Measurements from ENCODE around the gene MEPE. TPM values are rescaled to one million over a fixed set of nuclear protein-coding genes. Genes with fewer than 3 reads are reported as not detected.

Gene MEPE
- total and polyA plus RNA-seq, 12 donors, result not detected

GRCh38 chr4:87857789-87858188, 25.0 kb downstream of the MEPE start:
- no peaks in the 10 kb centered on the region for H3K9me3 ChIP-seq (replicated peaks in 1 of 3)
- TF ChIP-seq POLR2A (IDR thresholded peaks at IDR 0.05), result no peak
- TF ChIP-seq CTCF (IDR thresholded peaks at IDR 0.05), result no peak
- no peaks in the 10 kb centered on the region for H3K36me3 ChIP-seq (replicated peaks in 1 of 2)
- no peaks in the 10 kb centered on the region for H3K27me3 ChIP-seq
- no peak for DNase-seq
- no peak overlapping the region for H3K4me3 ChIP-seq
- no peaks in the 10 kb centered on the region for H3K4me1 ChIP-seq (replicated peaks in 1 of 2)
- WGBS, 4 donors, result 53 to 63% (median 57%) methylated on average over 5 of the region's 5 CpGs
- H3K27ac ChIP-seq, result no peak overlapping the region
- intact Hi-C loops (cut with DNase I), result loop anchor here (5.0 to 10.0 kb wide), 2 partner anchors 115 to 357 kb away; no protein-coding TSS in a partner anchor

- H3K4me1 ChIP-seq (replicated peaks in 1 of 2), result peaks cover 11 to 15% of the 10 kb centered on the region in 2 donors
- no peaks in the 10 kb centered on the region for H3K27me3 ChIP-seq
- no peak overlapping the region for H3K27ac ChIP-seq
- intact Hi-C loops (cut with DNase I), result no loop called here
- no peak for DNase-seq
- H3K4me3 ChIP-seq, result no peak overlapping the region
- TF ChIP-seq POLR2A (IDR thresholded peaks at IDR 0.05) (no peak), CTCF (IDR thresholded peaks at IDR 0.05) (no peak)
- H3K36me3 ChIP-seq (replicated peaks in 1 of 2), result no peaks in the 10 kb centered on the region
- WGBS, 4 donors, result 86 to 95% (median 90%) methylated on average over 2 of the region's 2 CpGs
- no peaks in the 10 kb centered on the region for H3K9me3 ChIP-seq (replicated peaks in 1 of 3)
These were observed 29.5 kb downstream of the MEPE start for GRCh38 chr4:87862236-87862635.

GRCh38 chr4:87863486-87863885, 30.7 kb downstream of the MEPE start:
- 53 to 93% (median 82%) methylated on average over 6 to 23 of the region's 23 CpGs for WGBS, 4 donors
- Histone ChIP-seq H3K4me3 (no peak overlapping the region), H3K27me3 (no peaks in the 10 kb centered on the region), H3K4me1 (replicated peaks in 1 of 2) (peaks cover 11 to 15% of the 10 kb centered on the region in 2 donors), H3K9me3 (replicated peaks in 1 of 3) (no peaks in the 10 kb centered on the region), H3K27ac (no peak overlapping the region), H3K36me3 (replicated peaks in 1 of 2) (no peaks in the 10 kb centered on the region)
- DNase-seq, result no peak
- intact Hi-C loops (cut with DNase I), result no loop called here
- TF ChIP-seq POLR2A (IDR thresholded peaks at IDR 0.05) (no peak), CTCF (IDR thresholded peaks at IDR 0.05) (no peak)

- Histone ChIP-seq H3K36me3 (replicated peaks in 1 of 2) (no peaks in the 10 kb centered on the region), H3K4me3 (no peak overlapping the region), H3K27ac (no peak overlapping the region), H3K9me3 (replicated peaks in 1 of 3) (no peaks in the 10 kb centered on the region), H3K27me3 (no peaks in the 10 kb centered on the region), H3K4me1 (replicated peaks in 1 of 2) (peaks cover 11 to 15% of the 10 kb centered on the region in 2 donors)
- no peak for TF ChIP-seq POLR2A (IDR thresholded peaks at IDR 0.05)
- TF ChIP-seq CTCF (IDR thresholded peaks at IDR 0.05), result no peak
- 95 to 100% (median 96%) methylated on average over 2 of the region's 2 CpGs for WGBS, 4 donors
- intact Hi-C loops (cut with DNase I), result no loop called here
- no peak for DNase-seq
These were observed 31.6 kb downstream of the MEPE start for GRCh38 chr4:87864321-87864720.

All from adrenal gland (tissue), 12 donors.